HG03139 (cell line): Measurements from ENCODE around the gene MAP3K13.
"Not testable (repeated sequence)": the region's sequence is repeated elsewhere in the genome, so short reads cannot be mapped to it uniquely, and the experiment has no call there.

Source experiments
- ATAC-seq: cut with Tn5 transposase; IDR thresholded peaks from one replicate; pipeline ENCODE4 v1.9.1; 2021; ENCODE audit not compliant: unreplicated experiment

MAP3K13 gene

GRCh38 chr3:185442031-185442430 is 79.1 kb downstream of the MAP3K13 start:
- no peak for ATAC-seq

- ATAC-seq, result no peak
Observed at GRCh38 chr3:185444329-185444728, 81.4 kb downstream of the MAP3K13 start.

GRCh38 chr3:185448107-185448506 is 85.2 kb downstream of the MAP3K13 start:
- ATAC-seq, result no peak

GRCh38 chr3:185451432-185451831 is 88.5 kb downstream of the MAP3K13 start:
- ATAC-seq, result not testable (repeated sequence)

GRCh38 chr3:185457376-185457775 is 94.4 kb downstream of the MAP3K13 start:
- no peak for ATAC-seq

GRCh38 chr3:185460309-185460708 is 97.4 kb downstream of the MAP3K13 start:
- ATAC-seq, result no peak

- ATAC-seq, result no peak
Observed at GRCh38 chr3:185460719-185461350, 97.9 kb downstream of the MAP3K13 start.

- ATAC-seq, result no peak
Observed at GRCh38 chr3:185465471-185465870, 102.5 kb downstream of the MAP3K13 start.

GRCh38 chr3:185466123-185466522 is 103.2 kb downstream of the MAP3K13 start:
- ATAC-seq, result not testable (repeated sequence)

- no peak for ATAC-seq
Observed at GRCh38 chr3:185469542-185469941, 106.6 kb downstream of the MAP3K13 start.

GRCh38 chr3:185470323-185470722 is 107.4 kb downstream of the MAP3K13 start:
- no peak for ATAC-seq

- ATAC-seq, result no peak
Observed at GRCh38 chr3:185473290-185473815, 110.4 kb downstream of the MAP3K13 start.

GRCh38 chr3:185474922-185475321 is 112.0 kb downstream of the MAP3K13 start:
- ATAC-seq, result not testable (repeated sequence)

- ATAC-seq, result no peak
Observed at GRCh38 chr3:185477316-185477715, 114.4 kb downstream of the MAP3K13 start.

- ATAC-seq, result no peak
Observed at GRCh38 chr3:185479373-185479945, 116.5 kb downstream of the MAP3K13 start.

- no peak for ATAC-seq
Observed at GRCh38 chr3:185484296-185484695, 121.4 kb downstream of the MAP3K13 start.

- ATAC-seq, result no peak
Observed at GRCh38 chr3:185486394-185486793, 123.5 kb downstream of the MAP3K13 start.

GRCh38 chr3:185488465-185488864 is 125.5 kb downstream of the MAP3K13 start:
- no peak for ATAC-seq

GRCh38 chr3:185489462-185489861 is 126.5 kb downstream of the MAP3K13 start:
- no peak for ATAC-seq

- no peak for ATAC-seq
Observed at GRCh38 chr3:185490241-185490640, 127.3 kb downstream of the MAP3K13 start.

GRCh38 chr3:185498503-185499396 is 135.8 kb downstream of the MAP3K13 start, which contains the start of gene TMEM41A:
TMEM41A (minus strand) TSS chr3:185499035; CDS start chr3:185498961, 74 bp downstream.
- ATAC-seq, result peak; percentile 94
